IPS-NIHi7 (cell line): ENCODE results near the gene TMEM95.
"Not testable (repeated sequence)": the region's sequence is repeated elsewhere in the genome, so short reads cannot be mapped to it uniquely, and the experiment has no call there.

Experiments
- DNase-seq: peaks from one replicate; pipeline ENCODE4 v3.0.0; 2012; ENCODE audit warnings: mixed read lengths; ENCODE audit errors: extremely low spot score

TMEM95 gene

GRCh38 chr17:7346761-7347614 is 8.0 kb upstream of the TMEM95 start:
- DNase-seq, result no peak

- DNase-seq, result no peak
These were observed 7.1 kb upstream of the TMEM95 start for GRCh38 chr17:7347630-7348477.

- DNase-seq, result no peak
These were observed 6.3 kb upstream of the TMEM95 start for GRCh38 chr17:7348478-7349242.

- DNase-seq, result peak; percentile 90
These were observed 3.1 kb upstream of the TMEM95 start, which contains the start of gene KCTD11 for GRCh38 chr17:7351665-7352502. Gene KCTD11 (plus strand): TSS chr17:7352162.

GRCh38 chr17:7352503-7352889 is 2.5 kb upstream of the TMEM95 start:
- DNase-seq, result no peak

- DNase-seq, result no peak
These were observed 1.9 kb upstream of the TMEM95 start for GRCh38 chr17:7352910-7353635.

GRCh38 chr17:7354262-7354843 is 603 bp upstream of the TMEM95 start:
- no peak for DNase-seq

GRCh38 chr17:7355573-7355972 is 617 bp downstream of the TMEM95 start:
- DNase-seq, result no peak

GRCh38 chr17:7356072-7356549 is 1.2 kb downstream of the TMEM95 start:
- peak; percentile 93 for DNase-seq

GRCh38 chr17:7356756-7357155 is 1.8 kb downstream of the TMEM95 start:
- no peak for DNase-seq

- no peak for DNase-seq
These were observed 2.4 kb downstream of the TMEM95 start for GRCh38 chr17:7357381-7357780.

GRCh38 chr17:7361906-7362305 is 7.0 kb downstream of the TMEM95 start:
- DNase-seq, result no peak

GRCh38 chr17:7363311-7363710 is 8.4 kb downstream of the TMEM95 start:
- DNase-seq, result no peak

- DNase-seq, result not testable (repeated sequence)
These were observed 11.0 kb downstream of the TMEM95 start for GRCh38 chr17:7365963-7366362.

GRCh38 chr17:7367083-7367482 is 12.1 kb downstream of the TMEM95 start:
- DNase-seq, result peak; percentile 42

GRCh38 chr17:7367918-7368598 is 13.1 kb downstream of the TMEM95 start:
- DNase-seq, result no peak

GRCh38 chr17:7368599-7368994 is 13.6 kb downstream of the TMEM95 start:
- not testable (repeated sequence) for DNase-seq

- DNase-seq, result no peak
These were observed 14.9 kb downstream of the TMEM95 start for GRCh38 chr17:7369825-7370224.

- no peak for DNase-seq
These were observed 15.9 kb downstream of the TMEM95 start for GRCh38 chr17:7370853-7371252.
